GM18511 (cell line): Measurements from ENCODE around the gene PTPRJ.
A peak's percentile ranks its signal among the peaks of the same experiment; 100 is the strongest.

ENCODE experiments used
- ATAC-seq: cut with Tn5 transposase; IDR thresholded peaks from one replicate; pipeline ENCODE4 v1.9.1; 2021; ENCODE audit warnings: mild to moderate bottlenecking, moderate library complexity; ENCODE audit not compliant: unreplicated experiment

PTPRJ gene

DNA sequence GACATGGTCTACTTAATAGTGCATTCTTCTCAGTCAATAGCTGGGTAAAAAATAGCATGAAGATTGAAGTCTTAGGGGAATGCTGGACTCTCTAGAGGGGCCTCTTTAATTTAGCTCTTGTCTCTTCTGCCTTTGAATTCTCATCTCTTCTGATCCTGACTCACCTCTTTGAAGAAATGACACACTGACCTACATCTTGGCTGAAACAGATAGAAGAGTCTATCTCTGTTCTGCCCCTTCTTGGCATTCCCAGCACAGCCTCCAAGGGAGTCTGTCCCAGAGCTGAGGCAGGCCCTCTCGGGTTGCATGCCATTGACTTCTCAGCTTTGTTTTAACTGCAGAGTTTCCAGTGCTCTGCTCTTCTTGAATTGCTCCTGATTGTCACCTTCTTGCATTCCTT lies 55.7 kb downstream of the PTPRJ start:
- no peak for ATAC-seq

DNA sequence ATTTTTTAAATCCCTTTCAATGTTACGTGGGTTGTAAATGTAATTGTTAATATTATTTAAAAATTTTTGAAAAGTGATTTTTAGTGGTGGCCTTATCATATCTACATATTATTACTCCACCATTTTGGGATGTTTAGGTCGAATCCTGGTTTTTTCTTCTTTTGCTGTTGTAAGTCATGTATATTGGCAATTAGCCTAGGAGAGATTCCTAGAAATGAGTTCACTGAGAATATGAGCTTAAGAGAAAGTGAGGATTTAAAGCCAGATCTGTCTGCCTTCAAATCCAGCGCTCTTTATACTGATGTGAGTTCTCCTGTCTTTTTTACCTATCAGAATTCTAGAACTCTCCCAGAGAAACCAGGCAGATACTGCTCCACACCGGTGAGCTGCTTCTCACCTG lies 56.1 kb downstream of the PTPRJ start:
- no peak for ATAC-seq

DNA sequence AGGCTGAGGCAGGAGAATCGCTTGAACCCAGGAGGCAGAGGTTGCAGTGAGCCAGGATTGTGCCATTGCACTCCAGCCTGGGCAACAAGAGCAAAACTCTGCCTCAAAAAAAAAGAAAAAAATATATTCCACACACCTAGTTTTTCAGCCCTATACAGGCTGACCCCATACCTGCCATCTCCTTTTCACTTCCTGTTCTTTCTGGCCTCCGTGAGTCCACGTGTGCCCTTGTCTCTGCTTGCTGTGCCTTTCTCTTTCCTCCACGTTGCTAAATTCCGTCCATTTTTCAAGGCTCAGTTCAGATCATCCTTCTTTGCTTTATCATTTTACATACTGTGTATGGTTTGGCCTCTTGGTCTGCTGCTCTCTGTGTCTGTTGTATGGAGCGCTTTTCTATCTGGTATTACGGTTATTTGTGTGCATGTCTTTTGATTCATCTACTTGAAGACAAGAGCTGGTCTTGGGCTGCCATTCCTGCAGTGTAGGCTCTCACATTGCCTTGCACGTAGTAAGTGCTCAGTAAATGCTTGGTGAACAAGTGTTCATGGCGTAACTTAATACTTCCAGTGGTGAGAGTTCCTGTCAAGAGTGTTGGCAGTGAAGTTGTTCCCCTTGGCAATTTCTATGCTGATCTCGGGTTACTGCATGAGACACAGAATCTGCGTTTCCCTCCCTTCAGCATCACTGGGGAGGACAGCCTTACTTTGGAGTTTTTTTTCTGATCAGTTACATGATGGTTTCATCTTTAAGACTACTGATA lies 57.5 kb downstream of the PTPRJ start:
- no peak for ATAC-seq

DNA sequence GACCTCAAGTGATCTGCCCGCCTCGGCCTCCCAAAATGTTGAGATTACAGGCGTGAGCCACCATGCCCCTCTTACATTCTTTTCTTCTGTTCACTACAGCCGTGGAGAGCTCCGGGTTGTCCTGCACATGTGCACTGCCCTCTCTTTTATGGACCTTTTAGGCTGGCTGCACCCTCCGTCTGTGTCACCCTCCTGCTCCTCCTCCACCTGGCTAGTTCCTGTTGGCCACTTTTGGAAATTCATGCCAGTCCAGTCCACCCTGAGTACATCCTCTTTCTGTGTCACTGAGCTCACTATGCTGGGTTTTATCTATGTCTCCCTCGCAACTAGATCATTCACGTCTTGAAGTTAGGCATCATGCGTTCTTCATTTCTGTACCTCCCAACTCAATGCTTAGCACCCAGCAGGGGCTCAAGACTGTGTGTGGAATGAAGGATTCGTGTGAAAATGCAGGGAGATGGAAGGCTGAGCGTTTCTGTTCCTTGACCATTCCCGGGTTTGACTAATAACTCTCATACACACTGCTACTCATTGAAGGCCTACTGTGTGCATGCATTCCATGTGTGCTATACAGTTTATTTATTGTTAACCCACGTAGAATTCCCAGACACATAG lies 60.6 kb downstream of the PTPRJ start:
- no peak for ATAC-seq

DNA sequence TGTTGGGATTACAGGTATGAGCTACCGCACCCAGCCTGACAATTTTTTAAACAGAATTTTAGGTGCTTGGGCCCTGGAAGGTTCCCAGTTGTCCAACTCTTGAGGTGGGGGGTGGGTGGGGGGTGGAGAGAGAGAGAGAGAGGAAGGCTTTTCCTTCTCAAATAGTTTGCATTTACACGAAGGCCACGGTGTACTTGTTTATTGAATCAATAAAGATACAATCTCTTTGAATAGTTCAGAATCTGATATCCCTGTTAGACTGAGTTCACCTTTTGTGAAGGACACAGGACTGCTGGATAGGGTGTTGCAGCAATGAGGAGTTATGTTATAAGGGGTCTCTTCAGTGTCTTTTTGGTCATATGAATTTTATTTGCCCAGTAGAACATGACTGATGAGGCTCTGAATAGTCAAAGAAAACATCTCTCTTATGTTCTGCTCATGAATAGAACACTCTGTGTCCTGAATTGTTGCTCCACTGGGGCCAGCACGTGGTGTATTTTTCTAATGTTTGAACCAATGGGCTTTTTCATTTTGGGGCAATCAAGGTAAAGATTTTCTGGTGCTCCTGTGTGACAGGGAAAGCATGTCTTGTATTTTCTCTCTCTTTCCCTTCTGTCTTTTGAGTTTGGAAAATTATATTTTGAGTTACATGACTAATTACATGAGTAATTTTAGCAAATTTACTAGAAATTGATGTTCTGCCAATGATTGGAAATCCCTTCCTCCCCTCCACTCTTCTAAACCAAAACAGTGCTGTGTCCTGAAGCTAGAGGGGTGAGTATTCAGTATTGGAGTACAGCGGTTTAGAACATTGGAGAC lies 61.7 kb downstream of the PTPRJ start:
- ATAC-seq = no peak

DNA sequence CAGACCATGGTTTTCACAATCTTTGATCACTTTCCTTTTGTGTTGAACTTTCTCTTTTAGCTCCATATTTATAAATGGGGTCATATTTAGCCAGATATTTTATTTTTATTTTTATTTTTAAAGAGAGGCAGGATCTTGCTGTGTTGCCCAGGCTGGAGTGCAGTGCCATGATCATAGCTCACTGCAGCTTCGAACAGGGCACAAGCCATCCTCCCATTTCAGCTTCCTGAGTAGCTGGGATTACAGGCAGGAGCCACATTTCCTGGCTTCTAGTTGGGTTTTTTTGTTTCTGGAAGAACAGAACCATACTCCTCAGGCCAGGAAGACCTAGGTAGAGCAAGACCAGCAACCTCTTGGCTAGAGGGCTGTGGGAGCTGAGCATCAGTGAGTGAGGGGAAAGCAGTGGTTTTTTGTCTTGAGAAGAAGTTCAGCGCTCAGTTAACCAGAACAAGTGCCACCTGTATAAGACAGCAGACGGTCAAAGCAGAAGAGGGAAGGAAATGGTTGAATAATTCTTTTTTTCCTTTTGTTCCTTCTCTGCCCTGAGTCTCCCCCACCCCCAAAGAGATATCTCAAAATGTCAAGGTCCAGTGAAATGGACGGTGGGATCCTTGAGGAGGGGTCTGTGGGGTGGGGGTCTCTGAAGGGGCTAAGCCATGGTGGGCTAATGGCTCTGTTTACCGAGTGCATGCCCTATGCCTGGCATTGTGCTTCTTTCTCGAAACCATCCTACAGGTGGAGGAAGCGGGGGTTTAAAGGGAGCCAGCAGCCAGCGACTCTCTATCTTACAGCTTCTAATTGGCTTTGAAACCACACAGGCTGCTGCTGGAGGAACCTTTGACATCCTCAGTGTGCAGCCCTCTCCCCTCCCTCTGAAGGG lies 63.0 kb downstream of the PTPRJ start:
- peak; percentile 80 for ATAC-seq

DNA sequence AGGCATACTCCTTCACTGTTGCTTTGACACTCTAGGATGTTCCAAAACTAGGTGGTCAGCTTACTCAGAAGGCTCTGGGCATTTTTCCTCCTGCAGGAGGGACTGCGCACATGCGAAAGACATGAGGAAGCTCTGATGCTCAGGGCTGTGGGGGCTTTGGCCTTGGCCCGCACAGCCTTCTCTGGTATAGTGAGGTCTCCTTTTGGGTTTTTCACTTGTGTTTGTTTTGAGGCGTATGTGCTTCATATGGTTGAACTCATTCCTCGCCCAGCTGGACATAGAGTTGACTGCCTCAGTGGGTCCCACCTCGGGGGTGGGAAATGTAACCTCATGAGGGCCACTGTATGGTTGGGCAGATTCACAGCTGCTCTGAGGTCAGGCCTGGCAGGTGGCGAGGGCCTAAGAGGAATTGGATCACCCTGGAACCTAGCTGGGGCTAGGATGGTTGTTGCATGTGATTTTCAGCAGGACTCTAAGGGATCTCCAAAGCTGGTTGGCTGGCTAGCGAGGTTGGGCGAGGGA lies 63.7 kb downstream of the PTPRJ start:
- peak; percentile 5 for ATAC-seq

DNA sequence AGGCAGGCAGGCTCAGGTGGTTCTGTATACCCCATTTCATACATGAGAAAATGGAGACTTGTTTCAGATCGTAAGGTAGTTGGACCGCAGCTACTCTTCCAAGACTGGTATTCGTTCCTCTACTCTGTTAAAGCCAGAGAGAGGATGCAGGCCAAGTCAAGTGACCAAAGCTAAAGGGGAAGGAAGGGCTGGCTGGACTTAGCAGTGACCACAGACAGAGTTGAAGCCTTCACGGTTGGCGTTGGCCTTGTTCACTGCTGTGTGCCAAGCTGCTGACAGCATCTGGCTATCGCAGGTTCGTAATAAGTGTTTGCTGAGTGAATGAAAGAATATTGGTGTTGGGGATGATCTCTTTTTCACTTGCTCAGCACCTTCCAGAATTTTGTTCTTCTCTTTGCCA lies 64.2 kb downstream of the PTPRJ start:
- ATAC-seq = no peak

DNA sequence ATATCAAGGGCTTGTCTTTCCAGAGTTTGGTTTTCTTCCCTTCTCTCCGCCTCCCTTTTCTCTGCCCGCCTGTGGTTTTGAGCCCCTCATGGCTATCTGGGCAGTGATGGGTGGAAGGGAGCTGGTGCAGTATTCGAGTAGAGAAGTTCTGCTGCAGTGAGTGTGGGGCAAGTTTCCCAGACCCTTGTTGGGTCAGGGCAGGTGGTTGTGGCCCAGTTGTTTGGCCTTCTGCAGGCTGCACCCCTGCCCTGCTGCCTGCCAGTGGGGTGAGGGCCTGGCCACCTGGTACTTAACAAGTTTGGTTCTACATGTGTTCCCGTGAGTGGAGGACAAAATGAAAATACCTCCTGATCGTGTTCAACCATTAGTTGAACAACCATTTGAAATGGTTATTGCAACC lies 65.2 kb downstream of the PTPRJ start:
- no peak for ATAC-seq

DNA sequence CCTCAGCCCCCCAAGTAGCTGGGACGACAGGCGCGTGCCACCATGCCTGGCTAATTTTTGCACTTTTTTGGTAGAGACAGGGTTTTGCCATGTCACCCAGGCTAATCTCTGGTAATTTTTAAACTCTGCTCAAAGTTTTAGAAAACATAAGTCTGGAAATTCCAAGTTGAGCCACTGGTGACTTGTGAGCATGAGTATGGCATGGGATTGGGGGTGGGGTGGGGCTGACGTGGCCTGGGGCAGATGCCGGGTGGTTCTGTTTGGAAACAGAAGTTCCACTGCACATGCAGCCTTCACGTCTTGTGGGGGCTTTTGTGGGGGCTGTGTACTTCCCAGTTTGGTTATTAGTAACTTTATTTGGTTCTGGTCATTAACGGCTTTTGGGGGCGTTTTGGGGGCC lies 67.3 kb downstream of the PTPRJ start:
- no peak for ATAC-seq

DNA sequence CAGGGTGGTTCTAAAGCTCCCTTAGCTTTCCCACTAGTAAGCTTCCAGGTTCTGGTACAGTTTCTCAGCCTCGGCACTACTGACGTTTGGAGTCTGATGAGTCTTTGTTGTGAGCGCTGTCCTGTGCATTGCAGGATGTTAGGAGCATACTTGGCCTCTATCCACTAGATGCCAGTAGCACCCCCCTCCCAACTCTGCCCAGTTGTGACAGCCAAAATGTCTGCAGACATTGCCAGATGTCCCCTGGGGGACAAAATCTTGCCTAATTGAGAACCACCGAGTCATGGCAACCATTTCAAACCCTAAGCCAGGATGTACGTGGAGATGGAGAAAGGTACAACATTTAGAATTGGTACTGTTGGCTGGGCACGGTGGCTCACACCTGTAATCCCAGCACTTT lies 68.7 kb downstream of the PTPRJ start:
- ATAC-seq = no peak

DNA sequence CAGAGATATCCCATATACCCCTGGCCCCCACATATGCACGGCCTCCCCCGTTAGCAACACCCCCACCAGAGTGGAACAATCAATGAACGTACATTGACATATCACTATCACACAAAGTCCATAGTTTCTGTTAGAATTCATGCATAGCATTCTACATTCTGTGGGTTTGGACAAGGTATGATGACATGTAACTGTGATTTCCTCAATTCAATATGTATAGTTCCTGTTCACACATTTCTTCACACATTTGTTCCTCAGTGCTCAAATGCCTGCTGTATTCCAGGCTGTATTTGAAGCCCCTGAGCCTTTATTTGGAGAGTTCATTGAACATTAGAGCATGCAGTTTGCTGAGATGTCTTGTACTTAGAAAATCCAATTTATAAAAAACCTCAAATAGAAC lies 69.9 kb downstream of the PTPRJ start:
- ATAC-seq = no peak

DNA sequence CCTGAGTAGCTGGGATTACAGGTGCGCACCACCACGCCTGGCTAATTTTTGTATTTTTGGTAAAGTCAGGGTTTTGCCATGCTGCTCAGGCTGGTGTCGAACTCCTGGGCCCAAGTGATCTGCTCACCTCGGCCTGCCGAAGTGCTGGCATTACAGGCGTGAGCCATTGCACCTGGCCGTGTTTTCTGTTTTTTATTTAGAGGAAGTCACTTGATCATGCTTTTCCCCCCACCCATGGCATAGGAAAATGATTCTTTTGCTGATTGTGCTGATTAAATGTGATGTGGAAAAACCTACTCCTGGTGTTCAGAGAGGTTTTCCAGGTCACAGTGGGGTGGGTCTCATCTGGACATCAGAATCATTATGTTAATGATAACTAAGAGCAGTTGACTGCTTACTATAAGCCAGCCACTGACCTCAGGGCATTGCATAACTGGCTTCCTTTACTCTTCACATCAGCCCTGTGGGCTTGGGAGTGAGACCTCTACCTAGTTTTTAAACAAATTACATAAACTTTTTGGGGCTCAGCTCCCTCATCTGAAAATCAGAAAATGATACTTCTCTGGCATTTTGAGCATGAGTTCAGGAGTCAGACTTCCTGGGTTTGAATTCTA lies 71.0 kb downstream of the PTPRJ start:
- no peak for ATAC-seq

DNA sequence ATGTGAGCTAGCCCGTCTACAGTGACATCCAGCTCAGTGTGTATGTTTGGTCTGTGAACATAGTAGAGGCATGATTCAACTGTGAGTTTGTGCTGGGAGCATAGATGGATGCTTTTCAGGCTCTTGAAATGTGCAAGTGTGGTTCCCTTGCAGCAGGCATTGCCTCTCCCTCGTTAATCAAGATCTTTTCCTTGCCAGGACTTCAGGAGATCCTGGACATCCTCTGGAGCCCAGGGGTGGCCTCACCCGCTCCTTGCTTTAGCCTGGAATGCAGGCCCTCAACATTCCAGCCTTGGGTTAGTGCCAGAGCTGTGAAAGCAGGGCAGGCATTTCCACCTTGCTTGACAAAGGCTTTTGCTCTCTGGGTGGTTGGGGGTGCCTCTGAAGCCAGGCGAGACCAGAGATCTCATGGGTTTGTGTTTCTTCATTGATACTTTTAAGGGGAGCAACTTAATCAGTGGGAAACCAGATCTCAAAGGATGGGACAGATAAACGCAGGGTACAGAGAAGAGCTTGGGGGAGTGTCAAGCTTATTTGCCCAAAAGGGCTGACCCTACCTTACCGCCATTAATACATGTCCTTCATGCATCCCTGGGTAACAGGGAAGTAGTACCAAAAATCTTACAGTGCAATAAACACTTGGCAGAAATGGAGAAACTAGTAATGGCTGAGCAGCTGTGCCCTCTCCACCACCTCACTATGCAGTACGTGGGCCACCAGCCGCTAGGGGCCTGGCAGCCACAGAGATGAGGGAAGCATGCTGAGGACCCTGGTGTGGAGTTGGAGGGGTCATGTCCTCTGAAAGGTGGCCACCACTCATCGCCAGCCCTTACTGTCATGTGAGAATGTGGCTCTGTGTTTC lies 72.1 kb downstream of the PTPRJ start:
- ATAC-seq = no peak

DNA sequence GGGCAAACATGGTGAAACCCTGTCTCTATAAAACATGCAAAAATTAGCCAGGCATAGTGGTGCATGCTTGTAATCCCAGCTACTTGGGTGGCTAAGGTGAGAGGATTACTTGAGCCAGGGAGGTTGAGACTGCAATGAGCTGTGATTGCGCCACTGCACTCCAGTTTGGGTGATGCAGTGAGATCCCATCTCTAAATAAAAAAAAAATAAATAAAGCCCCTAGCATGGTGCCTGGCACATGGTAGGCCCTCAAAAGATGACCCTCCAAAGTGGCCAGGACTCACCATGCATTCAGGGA lies 74.6 kb downstream of the PTPRJ start:
- ATAC-seq = no peak

DNA sequence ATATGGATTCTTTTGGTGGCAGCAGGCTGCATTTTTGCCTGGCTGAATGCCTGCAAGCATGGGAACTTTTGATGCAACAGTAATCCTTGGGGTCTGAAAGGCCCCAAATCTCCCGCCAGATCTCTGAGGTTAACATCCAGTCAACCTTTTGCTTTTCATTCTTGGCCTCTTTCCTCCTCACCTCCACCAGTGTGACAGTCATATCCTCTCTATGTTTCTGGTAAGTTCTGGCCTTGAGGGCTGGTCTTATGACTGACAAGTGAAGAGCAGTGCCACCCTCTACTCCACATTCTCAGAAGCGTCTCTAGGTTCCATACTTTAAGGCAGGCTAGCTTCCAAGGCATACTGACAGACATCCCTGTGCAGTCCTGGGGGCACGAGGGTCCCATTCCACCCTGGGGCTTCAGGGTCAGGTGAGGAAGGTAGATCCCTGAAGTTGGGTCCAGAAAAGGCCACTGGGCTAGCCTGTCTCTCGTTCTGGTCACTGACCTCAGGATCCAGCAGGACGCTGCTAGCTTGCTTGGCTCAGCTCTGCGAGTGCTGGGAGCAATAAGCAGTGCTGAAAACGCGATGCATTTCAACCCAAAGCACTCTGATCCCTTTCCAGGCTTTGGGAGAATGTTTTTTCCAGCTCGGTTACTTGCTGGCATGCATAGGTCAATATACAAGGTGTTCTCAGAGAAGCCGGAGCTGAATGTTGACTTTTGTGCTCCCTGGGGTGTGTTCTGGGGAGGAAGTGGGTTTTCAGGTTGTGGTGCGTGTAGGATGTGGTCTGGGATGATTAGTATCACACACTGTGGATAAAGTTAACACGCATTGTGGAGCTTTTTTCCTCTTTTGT lies 75.2 kb downstream of the PTPRJ start:
- peak; percentile 71 for ATAC-seq

DNA sequence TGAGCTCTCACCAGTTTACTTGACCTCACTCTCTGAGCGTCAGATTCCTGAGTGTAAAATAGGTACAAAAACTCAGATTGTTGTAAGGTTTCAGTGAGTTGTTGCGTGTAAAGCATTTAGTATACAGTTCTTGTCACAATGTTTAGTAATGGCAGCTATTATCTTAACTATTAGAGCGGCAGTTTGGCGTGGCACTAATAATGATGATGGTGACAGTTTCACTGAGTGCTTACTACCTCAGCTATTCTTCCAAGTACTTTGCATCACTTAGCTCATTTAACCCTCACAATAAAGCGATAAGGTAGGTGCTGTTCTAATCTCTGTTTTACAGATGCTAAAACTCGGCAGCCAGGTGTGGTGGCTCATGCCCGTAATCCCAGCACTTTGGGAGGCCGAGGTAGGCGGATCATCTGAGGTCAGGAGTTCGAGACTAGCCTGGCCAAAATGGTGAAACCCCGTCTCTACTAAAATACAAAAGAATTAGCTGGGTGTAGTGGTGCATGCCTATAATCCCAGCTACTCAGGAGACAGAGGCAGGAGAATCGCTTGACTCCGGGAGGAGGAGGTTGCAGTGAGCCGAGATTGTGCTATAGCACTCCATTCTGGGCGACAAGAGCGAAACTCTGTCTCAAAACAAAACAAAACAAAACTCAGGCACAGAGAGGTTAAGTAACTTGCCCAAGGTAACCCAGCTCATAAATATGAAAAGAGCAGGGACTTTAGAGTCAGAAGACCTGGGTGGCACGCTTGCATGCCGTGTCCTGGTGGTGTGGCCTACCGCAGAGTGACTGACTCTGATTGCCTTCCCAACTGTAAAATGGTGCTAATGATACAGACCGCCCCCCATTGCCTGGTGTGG lies 76.2 kb downstream of the PTPRJ start:
- no peak for ATAC-seq

DNA sequence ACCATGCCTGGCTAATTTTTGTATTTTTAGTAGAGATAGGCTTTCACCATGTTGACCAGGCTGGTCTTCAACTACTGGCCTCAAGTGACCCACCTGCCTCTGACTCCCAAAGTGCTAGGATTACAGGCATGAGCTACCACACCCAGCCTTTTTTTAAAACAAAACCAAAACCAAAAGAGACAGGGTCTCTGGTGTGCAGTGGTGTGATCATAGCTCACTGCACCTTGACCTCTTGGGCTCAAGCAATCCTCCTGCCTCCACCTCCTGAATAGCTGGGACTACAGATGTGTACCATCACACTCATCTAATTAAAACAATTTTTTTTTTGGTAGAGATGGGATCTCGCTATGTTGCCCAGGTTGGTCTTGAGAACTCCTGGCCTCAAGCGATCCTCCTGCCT lies 77.7 kb downstream of the PTPRJ start:
- no peak for ATAC-seq
